A549 (cell line): ENCODE data around the gene TAAR8. TPM values are rescaled to one million over a fixed set of nuclear protein-coding genes. Genes with fewer than 3 reads are reported as not detected.

ENCODE experiments used
- ATAC-seq, 2 experiments: fragments of 200-7000 bp in 1 of 2; fragments of >200 bp in 1 of 2; cut with Nextera tagmentation in 1 of 2; cut with Tn5 transposase in 1 of 2; 3 replicates each; pipeline versions ENCODE4 v1.8.0 to v1.9.1; 2018 to 2020; ENCODE audit warnings: mild to moderate bottlenecking in 1 of 2, moderate library complexity in 1 of 2
- CTCF ChIA-PET: fragments of 300-600 bp; sonication (Branson Sonifier 250); formaldehyde crosslinking; extraction: SDS; loops from one replicate; lab custom pipeline; 2021; ENCODE audit warnings: antibody characterized with exemption, inconsistent platforms; lab: Yijun Ruan, JAX
- POLR2A ChIA-PET: fragments of 350-600 bp; formaldehyde crosslinking; extraction: SDS; loops from one replicate; lab custom pipeline; 2021; ENCODE audit warnings: antibody characterized with exemption, inconsistent platforms; lab: Yijun Ruan, JAX
- DNase-seq, 2 experiments: peaks; one replicate each; pipeline versions ENCODE4 v3.0.0 to v3.0.0-alpha.2; 2011 to 2016; ENCODE audit warnings: low read depth in 1 of 2, low spot score in 1 of 2
- FAIRE-seq: peaks from 2 replicates; lab custom pipeline; 2011; peaks lifted over from hg19 to GRCh38; lab: Jason Lieb, UNC
- H3K27ac ChIP-seq, 2 experiments: fragments of >200 bp; sonication (Bioruptor Twin); formaldehyde crosslinking; 3 replicates each; pipeline ENCODE4 v1.5.1; 2016 to 2017
- H3K4me1 ChIP-seq: fragments of >200 bp; sonication (Bioruptor Twin); formaldehyde crosslinking; 3 replicates; pipeline ENCODE4 v1.6.1; 2016
- H3K4me2 ChIP-seq: fragments of >200 bp; sonication (Bioruptor Twin); formaldehyde crosslinking; 3 replicates; pipeline ENCODE4 v1.6.1; 2016
- H3K4me3 ChIP-seq: fragments of >200 bp; sonication (Bioruptor Twin); formaldehyde crosslinking; 3 replicates; pipeline ENCODE4 v1.5.1; 2016
- H3K9me3 ChIP-seq: fragments of >200 bp; sonication (Bioruptor Twin); formaldehyde crosslinking; 3 replicates; pipeline ENCODE4 v1.6.1; 2016
- ATOH8 ChIP-seq: fragments of 250-450 bp; sonication (Bioruptor Pico); IDR thresholded peaks from 2 replicates; pipeline ENCODE4 v1.5.0; 2020; ENCODE audit warnings: low read depth, mild to moderate bottlenecking, moderate library complexity
- BCL3 ChIP-seq: fragments of >200 bp; sonication (Bioruptor Twin); formaldehyde crosslinking; IDR thresholded peaks from 3 replicates; pipeline ENCODE4 v1.6.1; 2016
- E2F6 ChIP-seq: IDR thresholded peaks from 2 replicates; pipeline ENCODE4 v1.6.1; 2012; ENCODE audit warnings: low read depth, borderline replicate concordance
- EP300 ChIP-seq, 2 experiments: fragments of >200 bp; sonication (Bioruptor Twin); formaldehyde crosslinking; IDR thresholded peaks; 2 replicates in 1 of 2; 3 replicates in 1 of 2; pipeline ENCODE4 v1.6.1; 2016 to 2017
- ESRRA ChIP-seq: fragments of 150-350 bp; IDR thresholded peaks from 2 replicates; pipeline ENCODE4 v1.6.1; 2014; ENCODE audit warnings: mild to moderate bottlenecking, low read length, borderline replicate concordance
- FOSL2 ChIP-seq, 2 experiments: fragments of 450-650 bp in 1 of 2; fragments of >200 bp in 1 of 2; sonication (Bioruptor Twin) in 1 of 2; formaldehyde crosslinking; IDR thresholded peaks; 2 replicates each; pipeline versions ENCODE4 v1.5.0 to v1.6.1; 2016 to 2020; ENCODE audit warnings: mild to moderate bottlenecking in 1 of 2, moderate library complexity in 1 of 2
- HEYL ChIP-seq: fragments of 250-450 bp; sonication (Bioruptor Pico); IDR thresholded peaks from 2 replicates; pipeline ENCODE4 v1.8.0; 2021; ENCODE audit warnings: mild to moderate bottlenecking, moderate library complexity
- HOXB13 ChIP-seq: fragments of 250-450 bp; sonication (Bioruptor Pico); IDR thresholded peaks from 2 replicates; pipeline ENCODE4 v1.5.0; 2020; ENCODE audit warnings: low read depth, mild to moderate bottlenecking, moderate library complexity
- KDM5A ChIP-seq: fragments of 200-600 bp; sonication (generic); IDR thresholded peaks from 2 replicates; pipeline ENCODE4 v1.6.1; 2016; ENCODE audit warnings: antibody characterized with exemption, mild to moderate bottlenecking
- MAFK ChIP-seq: fragments of 450-650 bp; IDR thresholded peaks from 2 replicates; pipeline ENCODE4 v1.6.1; 2014; ENCODE audit not compliant: partially characterized antibody
- MYC ChIP-seq: IDR thresholded peaks from 2 replicates; pipeline ENCODE4 v1.6.1; 2012; ENCODE audit warnings: mild to moderate bottlenecking, inconsistent platforms, low read length, improper control_type of control experiment, borderline replicate concordance
- NFE2L2 ChIP-seq: fragments of 150-350 bp; conservative IDR thresholded peaks from 2 replicates; pipeline ENCODE4 v1.6.1; 2014; ENCODE audit warnings: low read length
- NR3C1 ChIP-seq: fragments of >200 bp; sonication (Bioruptor Twin); formaldehyde crosslinking; IDR thresholded peaks from 3 replicates; pipeline ENCODE4 v1.6.1; 2017
- POLR2AphosphoS2 ChIP-seq: conservative IDR thresholded peaks from 2 replicates; pipeline ENCODE4 v1.6.1; 2012; ENCODE audit warnings: low read length, improper control_type of control experiment, inconsistent platforms
- RARB ChIP-seq: fragments of 250-450 bp; sonication (Bioruptor Pico); IDR thresholded peaks from 2 replicates; pipeline ENCODE4 v1.8.0; 2021; ENCODE audit warnings: mild to moderate bottlenecking, moderate library complexity
- REST ChIP-seq: fragments of 200-600 bp; sonication (generic); IDR thresholded peaks from 2 replicates; pipeline ENCODE4 v1.6.1; 2016; ENCODE audit warnings: antibody characterized with exemption, mild to moderate bottlenecking, moderate library complexity
- RFX5 ChIP-seq: fragments of 450-650 bp; IDR thresholded peaks from 2 replicates; pipeline ENCODE4 v1.7.1; 2014; ENCODE audit warnings: antibody characterized with exemption, mild to moderate bottlenecking, moderate library complexity
- SMC3 ChIP-seq: fragments of >200 bp; sonication (Bioruptor Twin); formaldehyde crosslinking; IDR thresholded peaks from 3 replicates; pipeline ENCODE4 v1.6.1; 2018; ENCODE audit warnings: inconsistent platforms
- SREBF2 ChIP-seq: fragments of 450-650 bp; IDR thresholded peaks from 2 replicates; pipeline ENCODE4 v1.6.1; 2014; ENCODE audit warnings: mild to moderate bottlenecking, moderate library complexity
- TP53 ChIP-seq: fragments of 250-450 bp; sonication (Bioruptor Pico); IDR thresholded peaks from 2 replicates; pipeline ENCODE4 v1.5.0; 2021; ENCODE audit warnings: mild to moderate bottlenecking, moderate library complexity
- ZFP36 ChIP-seq: fragments of 450-650 bp; IDR thresholded peaks from 2 replicates; pipeline ENCODE4 v1.6.1; 2014; ENCODE audit warnings: borderline replicate concordance; ENCODE audit not compliant: partially characterized antibody
- ZNF302 ChIP-seq: fragments of 250-450 bp; sonication (Bioruptor Pico); IDR thresholded peaks from 2 replicates; pipeline ENCODE4 v1.9.0; 2021; ENCODE audit warnings: inconsistent platforms, mild to moderate bottlenecking, moderate library complexity
- WGBS: methylation state at CpG from one replicate; pipeline ENCODE4 v1.1.6; 2017; ENCODE audit errors: missing lambda C conversion rate; 5-methylcytosine and 5-hydroxymethylcytosine counted together
- polyA plus RNA-seq, 4 experiments: library from polyadenylated mRNA; depleted of rRNA in 3 of 4; stranded (reverse); fragments of >200 nt; fragmentation: RNase III in 1 of 4; extraction: RNeasy Plus Mini Kit Qiagen cat#74134 plus additional on column Dnase treatment in 1 of 4; gene quantifications; 2 replicates in 3 of 4; 3 replicates in 1 of 4; pipeline ENCODE4 v1.2.3, GENCODE V29; 2011 to 2017
- TF ChIP-seq, protein P1 (sequence below): fragments of 250-450 bp; sonication (Bioruptor Pico); IDR thresholded peaks from 2 replicates; pipeline ENCODE4 v1.5.0; 2021; ENCODE audit warnings: mild to moderate bottlenecking, moderate library complexity, borderline replicate concordance
- TF ChIP-seq, protein P2 (sequence below): IDR thresholded peaks from 2 replicates; pipeline ENCODE4 v1.6.1; 2012
- TF ChIP-seq, protein P3 (sequence below): IDR thresholded peaks from 2 replicates; pipeline ENCODE4 v1.6.1; 2012

Gene TAAR8
- polyA plus RNA-seq, 2 of the 4 experiments (the other 2 are of a cell fraction) = not detected

DNA sequence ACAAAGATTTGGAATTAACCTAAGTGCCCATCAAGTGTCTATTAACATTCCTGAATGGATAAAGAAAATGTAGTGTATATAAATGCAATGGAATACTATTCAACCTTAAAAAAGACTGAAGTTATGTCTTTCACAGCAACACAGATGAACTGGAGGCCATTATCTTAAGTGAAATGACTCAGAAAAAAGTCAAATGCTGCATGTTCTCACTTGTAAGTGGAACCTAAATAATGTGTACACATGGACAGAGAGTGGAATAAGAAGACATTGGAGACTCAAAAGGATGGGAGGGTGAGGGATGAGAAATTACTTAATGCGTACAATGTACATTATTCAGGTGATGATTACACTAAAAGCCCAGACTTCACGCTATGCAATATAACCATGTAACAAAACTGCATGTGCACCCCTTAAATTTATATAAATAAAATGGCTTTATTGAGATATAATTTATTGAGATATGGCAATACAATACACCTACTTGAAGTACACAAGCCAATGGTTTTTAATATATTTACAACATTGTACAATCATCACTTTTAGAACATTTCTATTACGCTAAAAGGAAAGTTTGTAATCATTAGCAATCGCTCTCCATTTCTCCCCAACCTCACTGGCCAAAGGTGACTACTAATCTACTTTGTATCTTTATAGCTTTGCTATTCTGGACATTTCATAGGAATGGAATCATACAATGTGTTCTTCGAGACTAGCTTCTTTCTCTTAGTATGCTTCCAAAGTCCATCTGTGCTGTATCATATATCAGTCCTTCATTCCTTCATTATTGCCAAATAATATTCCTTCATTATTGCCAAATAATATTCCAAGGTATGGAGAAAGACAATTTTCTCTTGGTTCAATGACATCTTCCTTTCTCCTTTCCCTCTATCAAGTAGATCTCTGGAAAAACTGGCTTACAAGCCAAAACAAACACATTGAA is 45.3 kb upstream of the TAAR8 start:
- CTCF ChIA-PET = interaction anchor here (1.0 to 1.5 kb wide), 2 partner anchors 23 to 227 kb away, joined by 3 to 4 read pairs; no protein-coding TSS in a partner anchor
- FAIRE-seq = no peak
- H3K4me3 ChIP-seq = no peak overlapping the region
- H3K27ac ChIP-seq = no peak overlapping the region
- 90% methylated on average over 5 of the region's 5 CpGs for WGBS
- H3K4me1 ChIP-seq = peaks cover 12% of the 10 kb centered on the region
- no peak overlapping the region for H3K4me2 ChIP-seq
- TF ChIP-seq ZFP36 = no peak
- no peak for TF ChIP-seq MAFK
- no peak for TF ChIP-seq NR3C1
- TF ChIP-seq, protein P1, sequence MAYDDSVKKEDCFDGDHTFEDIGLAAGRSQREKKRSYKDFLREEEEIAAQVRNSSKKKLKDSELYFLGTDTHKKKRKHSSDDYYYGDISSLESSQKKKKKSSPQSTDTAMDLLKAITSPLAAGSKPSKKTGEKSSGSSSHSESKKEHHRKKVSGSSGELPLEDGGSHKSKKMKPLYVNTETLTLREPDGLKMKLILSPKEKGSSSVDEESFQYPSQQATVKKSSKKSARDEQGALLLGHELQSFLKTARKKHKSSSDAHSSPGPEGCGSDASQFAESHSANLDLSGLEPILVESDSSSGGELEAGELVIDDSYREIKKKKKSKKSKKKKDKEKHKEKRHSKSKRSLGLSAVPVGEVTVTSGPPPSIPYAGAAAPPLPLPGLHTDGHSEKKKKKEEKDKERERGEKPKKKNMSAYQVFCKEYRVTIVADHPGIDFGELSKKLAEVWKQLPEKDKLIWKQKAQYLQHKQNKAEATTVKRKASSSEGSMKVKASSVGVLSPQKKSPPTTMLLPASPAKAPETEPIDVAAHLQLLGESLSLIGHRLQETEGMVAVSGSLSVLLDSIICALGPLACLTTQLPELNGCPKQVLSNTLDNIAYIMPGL (CRISPR knock-in tag) = no peak
- TF ChIP-seq RFX5 = no peak
- no peak for TF ChIP-seq NFE2L2
- no peak for TF ChIP-seq ESRRA
- no peak for TF ChIP-seq FOSL2 (IDR thresholded peaks at IDR 0.05)
- no peak for TF ChIP-seq FOSL2 (CRISPR knock-in tag; IDR thresholded peaks at IDR 0.05)
- TF ChIP-seq ATOH8 (CRISPR knock-in tag) = no peak
- TF ChIP-seq RARB (CRISPR knock-in tag) = no peak
- no peak for TF ChIP-seq MYC
- no peak for TF ChIP-seq ZNF302 (CRISPR knock-in tag)
- no peak for TF ChIP-seq TP53 (CRISPR knock-in tag)
- no peak for TF ChIP-seq SREBF2
- no peak for TF ChIP-seq EP300 (IDR thresholded peaks at IDR 0.05)
- TF ChIP-seq, protein P2, sequence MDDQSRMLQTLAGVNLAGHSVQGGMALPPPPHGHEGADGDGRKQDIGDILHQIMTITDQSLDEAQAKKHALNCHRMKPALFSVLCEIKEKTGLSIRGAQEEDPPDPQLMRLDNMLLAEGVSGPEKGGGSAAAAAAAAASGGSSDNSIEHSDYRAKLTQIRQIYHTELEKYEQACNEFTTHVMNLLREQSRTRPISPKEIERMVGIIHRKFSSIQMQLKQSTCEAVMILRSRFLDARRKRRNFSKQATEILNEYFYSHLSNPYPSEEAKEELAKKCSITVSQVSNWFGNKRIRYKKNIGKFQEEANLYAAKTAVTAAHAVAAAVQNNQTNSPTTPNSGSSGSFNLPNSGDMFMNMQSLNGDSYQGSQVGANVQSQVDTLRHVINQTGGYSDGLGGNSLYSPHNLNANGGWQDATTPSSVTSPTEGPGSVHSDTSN = no peak
- TF ChIP-seq, protein P3, sequence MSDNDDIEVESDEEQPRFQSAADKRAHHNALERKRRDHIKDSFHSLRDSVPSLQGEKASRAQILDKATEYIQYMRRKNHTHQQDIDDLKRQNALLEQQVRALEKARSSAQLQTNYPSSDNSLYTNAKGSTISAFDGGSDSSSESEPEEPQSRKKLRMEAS = no peak
- TF ChIP-seq POLR2AphosphoS2 = no peak
- TF ChIP-seq E2F6 = no peak
- TF ChIP-seq, all 56 proteins: peak for 0
- ATAC-seq (no peak), DNase-seq (no peak)
- POLR2A ChIA-PET = no interaction called here
- H3K9me3 ChIP-seq = no peaks in the 10 kb centered on the region

DNA sequence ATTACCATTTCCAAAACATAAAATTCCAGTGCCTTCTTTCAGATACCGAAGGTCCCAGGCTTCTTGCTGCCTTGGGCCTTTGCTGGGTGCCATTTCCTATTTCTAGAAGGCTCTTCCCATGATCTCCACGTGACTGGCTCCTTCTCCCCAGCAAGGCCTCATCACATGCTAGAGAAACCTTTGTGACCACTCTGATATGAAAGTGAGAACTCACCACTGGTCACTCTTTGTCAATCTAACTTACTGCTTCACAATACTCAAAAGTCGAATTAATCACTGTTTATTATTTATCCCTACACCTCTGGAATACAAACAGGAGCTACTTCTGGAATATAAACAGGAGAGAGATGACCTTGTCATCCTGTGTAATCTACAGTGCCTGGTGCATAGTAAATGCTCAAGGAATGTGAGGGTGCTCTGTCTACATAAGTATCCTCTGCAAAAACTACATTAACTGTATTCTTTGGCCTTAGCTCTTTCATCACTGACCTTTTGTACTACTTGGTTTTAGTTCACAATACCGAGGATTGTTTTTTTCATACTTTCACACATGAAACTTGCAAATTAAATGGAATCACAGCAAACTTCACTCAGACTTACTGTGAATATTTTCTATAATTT is 41.2 kb upstream of the TAAR8 start:
- ATAC-seq (no peak), DNase-seq (peak in 1 of 2 experiments; percentile 2), FAIRE-seq (no peak)
- Histone ChIP-seq H3K4me1 (peaks cover 12% of the 10 kb centered on the region), H3K9me3 (no peaks in the 10 kb centered on the region), H3K4me2 (peak overlapping the region; percentile 89), H3K27ac (no peak overlapping the region), H3K4me3 (peak overlapping the region; percentile 61)
- WGBS = 47% methylated on average over 4 of the region's 4 CpGs
- ChIA-PET CTCF (interaction anchor here (1.0 kb wide), 1 partner anchor 27 kb away, joined by 3 read pairs; no protein-coding TSS in a partner anchor), POLR2A (no interaction called here)
- TF ChIP-seq HOXB13 (CRISPR knock-in tag) (no peak), ZNF302 (CRISPR knock-in tag) (no peak), RFX5 (no peak), ZFP36 (no peak), BCL3 (no peak), REST (no peak), KDM5A (no peak), SMC3 (no peak), HEYL (CRISPR knock-in tag) (no peak)
